GM12864 (cell line): ENCODE measurements around the gene NUP160.
A peak's percentile ranks its signal among the peaks of the same experiment; 100 is the strongest.
"Not testable (repeated sequence)": the region's sequence is repeated elsewhere in the genome, so short reads cannot be mapped to it uniquely, and the experiment has no call there.

Experiments
- DNase-seq: peaks from one replicate; pipeline ENCODE4 v3.0.0-alpha.2; 2011; ENCODE audit warnings: low read depth
- H3K4me3 ChIP-seq: 2 replicates; pipeline ENCODE4 v1.5.1; 2011; ENCODE audit warnings: mild to moderate bottlenecking, low read depth, low read length, control low read depth
- TF ChIP-seq, protein P1 (sequence below): IDR thresholded peaks from 2 replicates; pipeline ENCODE4 v1.5.1; 2011; ENCODE audit warnings: low read depth, mild to moderate bottlenecking, moderate library complexity, low read length, control low read depth, inconsistent platforms; ENCODE audit errors: missing control alignments

The NUP160 gene, protein sequence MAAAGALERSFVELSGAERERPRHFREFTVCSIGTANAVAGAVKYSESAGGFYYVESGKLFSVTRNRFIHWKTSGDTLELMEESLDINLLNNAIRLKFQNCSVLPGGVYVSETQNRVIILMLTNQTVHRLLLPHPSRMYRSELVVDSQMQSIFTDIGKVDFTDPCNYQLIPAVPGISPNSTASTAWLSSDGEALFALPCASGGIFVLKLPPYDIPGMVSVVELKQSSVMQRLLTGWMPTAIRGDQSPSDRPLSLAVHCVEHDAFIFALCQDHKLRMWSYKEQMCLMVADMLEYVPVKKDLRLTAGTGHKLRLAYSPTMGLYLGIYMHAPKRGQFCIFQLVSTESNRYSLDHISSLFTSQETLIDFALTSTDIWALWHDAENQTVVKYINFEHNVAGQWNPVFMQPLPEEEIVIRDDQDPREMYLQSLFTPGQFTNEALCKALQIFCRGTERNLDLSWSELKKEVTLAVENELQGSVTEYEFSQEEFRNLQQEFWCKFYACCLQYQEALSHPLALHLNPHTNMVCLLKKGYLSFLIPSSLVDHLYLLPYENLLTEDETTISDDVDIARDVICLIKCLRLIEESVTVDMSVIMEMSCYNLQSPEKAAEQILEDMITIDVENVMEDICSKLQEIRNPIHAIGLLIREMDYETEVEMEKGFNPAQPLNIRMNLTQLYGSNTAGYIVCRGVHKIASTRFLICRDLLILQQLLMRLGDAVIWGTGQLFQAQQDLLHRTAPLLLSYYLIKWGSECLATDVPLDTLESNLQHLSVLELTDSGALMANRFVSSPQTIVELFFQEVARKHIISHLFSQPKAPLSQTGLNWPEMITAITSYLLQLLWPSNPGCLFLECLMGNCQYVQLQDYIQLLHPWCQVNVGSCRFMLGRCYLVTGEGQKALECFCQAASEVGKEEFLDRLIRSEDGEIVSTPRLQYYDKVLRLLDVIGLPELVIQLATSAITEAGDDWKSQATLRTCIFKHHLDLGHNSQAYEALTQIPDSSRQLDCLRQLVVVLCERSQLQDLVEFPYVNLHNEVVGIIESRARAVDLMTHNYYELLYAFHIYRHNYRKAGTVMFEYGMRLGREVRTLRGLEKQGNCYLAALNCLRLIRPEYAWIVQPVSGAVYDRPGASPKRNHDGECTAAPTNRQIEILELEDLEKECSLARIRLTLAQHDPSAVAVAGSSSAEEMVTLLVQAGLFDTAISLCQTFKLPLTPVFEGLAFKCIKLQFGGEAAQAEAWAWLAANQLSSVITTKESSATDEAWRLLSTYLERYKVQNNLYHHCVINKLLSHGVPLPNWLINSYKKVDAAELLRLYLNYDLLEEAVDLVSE (N-terminal part only)

DNA sequence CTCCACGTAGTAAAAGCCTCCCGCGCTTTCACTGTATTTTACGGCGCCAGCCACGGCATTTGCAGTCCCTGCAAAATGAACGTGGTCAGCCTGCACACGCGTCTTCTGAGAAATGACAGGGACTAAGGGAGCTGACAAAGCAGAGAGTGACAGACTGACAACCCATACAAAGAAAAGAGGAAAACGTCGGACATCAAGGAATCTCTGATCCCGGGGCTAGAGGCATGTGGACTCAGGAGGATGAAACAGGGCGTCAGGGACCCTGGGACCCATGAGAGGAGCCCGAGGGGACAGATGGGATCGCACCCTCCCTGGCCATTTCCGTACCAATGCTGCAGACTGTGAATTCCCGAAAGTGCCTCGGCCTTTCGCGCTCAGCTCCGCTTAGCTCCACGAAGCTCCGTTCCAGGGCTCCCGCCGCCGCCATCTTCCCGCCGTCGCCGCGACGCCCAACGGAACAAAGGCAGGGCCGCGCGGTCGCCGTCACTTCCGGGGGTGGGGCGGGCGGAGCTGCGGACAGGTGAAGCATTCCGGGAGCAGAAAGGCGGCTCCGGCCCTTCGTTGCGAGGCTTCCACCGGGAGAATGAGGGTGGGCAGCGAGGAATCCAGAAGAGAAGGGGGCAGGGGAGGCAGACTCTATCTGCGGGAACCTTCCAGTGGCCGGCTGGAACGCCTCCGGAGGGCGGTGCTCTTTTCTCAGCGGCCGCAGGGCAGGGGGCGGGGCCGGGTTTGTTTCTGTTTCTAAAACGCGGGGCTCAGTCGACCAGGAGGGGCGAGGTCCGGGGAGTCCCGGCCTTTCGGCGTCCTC, at the start of gene NUP160:
Gene NUP160, minus strand, starts transcription at position 459 of the 808 bp plus-strand sequence. Its CDS starts 32 bp downstream, at position 427.
- H3K4me3 ChIP-seq: peak within 1 kb of the TSS; percentile 99
- TF ChIP-seq, protein P1, sequence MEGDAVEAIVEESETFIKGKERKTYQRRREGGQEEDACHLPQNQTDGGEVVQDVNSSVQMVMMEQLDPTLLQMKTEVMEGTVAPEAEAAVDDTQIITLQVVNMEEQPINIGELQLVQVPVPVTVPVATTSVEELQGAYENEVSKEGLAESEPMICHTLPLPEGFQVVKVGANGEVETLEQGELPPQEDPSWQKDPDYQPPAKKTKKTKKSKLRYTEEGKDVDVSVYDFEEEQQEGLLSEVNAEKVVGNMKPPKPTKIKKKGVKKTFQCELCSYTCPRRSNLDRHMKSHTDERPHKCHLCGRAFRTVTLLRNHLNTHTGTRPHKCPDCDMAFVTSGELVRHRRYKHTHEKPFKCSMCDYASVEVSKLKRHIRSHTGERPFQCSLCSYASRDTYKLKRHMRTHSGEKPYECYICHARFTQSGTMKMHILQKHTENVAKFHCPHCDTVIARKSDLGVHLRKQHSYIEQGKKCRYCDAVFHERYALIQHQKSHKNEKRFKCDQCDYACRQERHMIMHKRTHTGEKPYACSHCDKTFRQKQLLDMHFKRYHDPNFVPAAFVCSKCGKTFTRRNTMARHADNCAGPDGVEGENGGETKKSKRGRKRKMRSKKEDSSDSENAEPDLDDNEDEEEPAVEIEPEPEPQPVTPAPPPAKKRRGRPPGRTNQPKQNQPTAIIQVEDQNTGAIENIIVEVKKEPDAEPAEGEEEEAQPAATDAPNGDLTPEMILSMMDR: no peak
- DNase-seq: no peak

DNA sequence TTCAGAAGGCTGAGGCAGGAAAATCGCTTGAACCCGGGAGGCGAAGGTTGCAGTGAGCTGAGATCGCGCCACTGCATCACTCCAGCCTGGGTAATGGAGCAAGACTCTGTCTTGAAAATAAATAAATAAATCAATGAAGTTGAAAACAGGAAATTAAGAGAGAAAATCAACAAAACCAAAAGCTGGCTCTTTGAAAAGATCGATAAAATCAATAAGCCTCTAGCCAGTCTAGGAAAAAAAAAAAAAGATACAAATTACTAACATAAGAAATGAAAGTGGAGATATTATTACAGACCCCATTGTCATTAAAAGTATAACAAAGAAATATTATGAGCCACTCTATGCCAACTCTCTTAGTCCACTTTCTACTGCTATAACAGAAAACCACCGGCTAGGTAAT, 48.0 kb upstream of the NUP160 start:
- TF ChIP-seq, protein P1: no peak
- H3K4me3 ChIP-seq: no peak overlapping the region
- DNase-seq: no peak

DNA sequence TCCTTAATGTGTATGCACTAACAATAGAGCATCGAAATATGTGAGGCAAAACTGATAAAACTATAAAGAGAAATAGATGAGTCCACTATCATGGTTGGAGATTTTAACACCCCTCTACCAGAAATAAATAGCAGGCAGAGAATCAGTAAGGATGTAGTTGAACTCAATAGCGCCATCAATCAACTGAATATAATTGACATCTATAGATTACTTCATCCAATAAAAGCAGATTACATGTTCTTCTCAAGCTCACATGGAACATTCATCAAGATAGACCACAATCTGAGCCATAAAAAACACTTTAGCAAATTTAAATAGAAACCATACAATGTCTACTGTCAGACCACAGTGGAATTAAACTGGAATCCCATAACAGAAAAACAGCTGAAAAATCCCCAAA, 46.9 kb upstream of the NUP160 start:
- TF ChIP-seq, protein P1: no peak
- no peak for DNase-seq
- no peak overlapping the region for H3K4me3 ChIP-seq

DNA sequence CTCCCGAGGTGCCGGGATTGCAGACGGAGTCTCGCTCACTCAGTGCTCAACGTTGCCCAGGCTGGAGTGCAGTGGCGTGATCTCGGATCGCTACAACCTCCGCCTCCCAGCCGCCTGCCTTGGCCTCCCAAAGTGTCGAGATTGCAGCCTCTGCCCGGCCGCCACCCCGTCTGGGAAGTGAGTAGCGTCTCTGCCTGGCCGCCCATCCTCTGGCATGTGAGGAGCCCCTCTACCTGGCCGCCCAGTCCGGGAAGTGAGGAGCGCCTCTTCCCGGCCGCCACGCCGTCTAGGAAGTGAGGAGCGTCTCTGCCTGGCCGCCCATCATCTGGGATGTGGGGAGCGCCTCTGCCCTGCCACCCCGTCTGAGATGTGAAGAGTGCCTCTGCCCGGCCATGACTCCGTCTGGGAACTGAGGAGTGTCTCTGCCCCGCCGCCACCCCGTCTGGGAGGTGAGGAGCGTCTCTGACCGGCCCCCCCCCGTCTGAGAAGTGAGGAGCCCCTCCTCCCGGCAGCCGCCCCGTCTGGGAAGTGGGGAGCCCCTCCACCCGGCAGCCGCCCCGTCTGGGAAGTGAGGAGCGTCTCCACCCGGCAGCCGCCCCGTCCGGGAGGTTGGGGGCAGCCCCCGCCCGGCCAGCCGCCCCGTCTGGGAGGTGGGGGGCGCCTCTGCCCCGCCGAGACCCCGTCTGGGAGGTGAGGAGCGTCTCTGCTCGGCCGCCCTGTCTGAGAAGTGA, 44.6 kb upstream of the NUP160 start:
- DNase-seq: not testable (repeated sequence)

DNA sequence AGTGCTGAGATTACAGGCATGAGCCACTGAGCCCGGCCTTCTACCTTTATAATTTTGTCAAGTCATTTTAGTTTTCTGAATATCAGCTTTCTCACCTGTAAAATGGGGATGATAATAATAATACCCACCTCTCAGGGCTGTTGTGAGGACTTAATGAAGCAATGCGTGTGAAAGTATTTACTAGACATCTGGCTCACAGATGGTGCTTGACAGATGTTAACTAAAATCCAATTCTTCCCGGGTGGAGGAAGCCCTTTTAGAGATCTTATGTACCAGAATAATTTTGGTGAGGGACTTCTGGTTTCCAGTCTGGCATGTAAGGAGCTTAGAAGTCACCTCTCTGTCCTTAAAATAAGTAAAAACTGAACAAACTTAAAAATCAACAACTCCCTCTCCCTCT, 43.7 kb upstream of the NUP160 start:
- TF ChIP-seq, protein P1: no peak
- DNase-seq: no peak
- H3K4me3 ChIP-seq: no peak overlapping the region

More for the DNA sequence above, 44.6 kb upstream of the NUP160 start:
- H3K4me3 ChIP-seq: not testable (repeated sequence)

DNA sequence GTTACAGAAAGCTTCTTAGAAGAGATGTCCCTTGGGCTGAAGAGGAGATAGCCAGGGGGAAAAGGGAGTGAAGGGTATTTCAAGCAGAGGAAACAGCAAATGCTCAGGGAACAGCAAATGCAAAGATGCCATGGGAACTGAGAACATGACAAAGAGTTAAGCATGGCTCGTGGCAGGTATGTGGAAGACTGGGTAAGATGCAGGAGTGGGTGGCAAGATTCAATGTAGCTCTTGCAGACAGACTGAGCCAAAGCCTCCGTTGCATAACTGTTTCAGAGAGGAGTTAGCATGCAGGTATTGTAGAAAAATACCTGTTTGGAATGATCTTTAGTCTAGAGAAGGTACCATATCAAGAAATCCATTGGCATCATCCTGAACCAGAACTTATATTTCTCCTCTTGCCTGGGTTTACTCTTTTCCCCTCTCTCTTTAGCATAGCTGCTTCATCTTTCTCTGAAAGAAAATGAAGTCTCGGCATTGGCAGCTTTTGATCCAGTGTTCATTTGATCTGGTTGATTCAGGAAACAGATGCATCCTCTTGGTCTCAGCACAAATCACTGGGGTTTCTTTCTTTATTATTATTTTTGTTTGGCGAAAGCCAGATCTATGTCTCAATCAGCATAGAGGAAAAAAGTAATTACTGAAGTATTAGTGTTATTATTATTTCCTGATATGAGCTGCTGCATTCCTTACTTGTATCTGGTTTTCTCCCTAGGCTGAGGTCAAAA, 41.7 kb upstream of the NUP160 start:
- TF ChIP-seq, protein P1: no peak
- no peak overlapping the region for H3K4me3 ChIP-seq
- DNase-seq: no peak
